GM19467 (cell line): ENCODE measurements around the gene UTS2R.
A peak's percentile ranks its signal among the peaks of the same experiment; 100 is the strongest.
"Not testable (repeated sequence)": the region's sequence is repeated elsewhere in the genome, so short reads cannot be mapped to it uniquely, and the experiment has no call there.

ENCODE experiments used
- ATAC-seq: cut with Tn5 transposase; IDR thresholded peaks from one replicate; pipeline ENCODE4 v1.9.1; 2021; ENCODE audit warnings: mild to moderate bottlenecking, moderate library complexity; ENCODE audit not compliant: unreplicated experiment

Gene UTS2R

GRCh38 chr17:82333279-82334171 lies 38.0 kb upstream of the UTS2R start, which contains the start of gene SECTM1:
SECTM1 (minus strand) TSS chr17:82333766; CDS start chr17:82327240, 6,526 bp downstream.
- ATAC-seq, result no peak

- no peak for ATAC-seq
These were observed 37.4 kb upstream of the UTS2R start for GRCh38 chr17:82334204-82334621.

DNA sequence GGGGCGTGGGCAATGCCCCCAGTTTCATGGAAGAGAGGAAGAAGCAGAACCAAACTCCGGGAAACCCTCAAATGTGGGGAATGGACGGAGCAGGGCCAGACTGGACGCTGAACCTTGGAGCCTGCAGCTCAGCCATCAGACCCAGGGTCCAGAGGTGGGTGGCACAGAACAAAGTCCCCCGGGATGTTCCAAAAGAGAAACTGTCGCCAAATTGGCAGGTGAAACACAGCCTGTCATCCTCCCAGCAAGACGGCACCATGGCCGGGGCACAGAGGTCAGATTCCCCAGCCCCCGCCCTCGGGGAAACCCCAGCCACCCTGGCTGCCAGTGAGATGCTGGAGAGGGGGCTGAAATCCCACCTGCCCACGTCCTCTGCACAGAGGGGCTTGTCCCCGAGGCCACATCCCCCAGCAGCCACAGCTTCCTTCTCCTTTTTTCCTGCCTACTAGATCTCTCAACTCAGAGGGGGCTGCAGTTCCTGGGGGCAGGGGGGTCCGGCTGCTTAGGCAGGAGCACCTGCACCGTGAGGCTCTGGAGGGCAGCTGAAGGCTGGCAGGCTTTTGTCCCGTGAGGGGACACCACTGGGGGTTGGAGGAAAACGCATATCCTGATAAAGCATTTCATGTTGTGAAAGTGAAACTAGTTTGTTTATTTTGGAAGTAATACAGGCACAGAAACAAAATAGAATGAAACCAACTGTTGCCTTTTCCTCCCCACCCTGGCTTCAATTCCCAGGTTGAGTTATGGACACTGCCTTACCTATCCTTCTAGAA lies 36.8 kb upstream of the UTS2R start:
- ATAC-seq, result no peak

GRCh38 chr17:82338858-82339633 lies 32.5 kb upstream of the UTS2R start:
- ATAC-seq, result no peak

- ATAC-seq, result no peak
These were observed 31.7 kb upstream of the UTS2R start for GRCh38 chr17:82339634-82340580.

DNA sequence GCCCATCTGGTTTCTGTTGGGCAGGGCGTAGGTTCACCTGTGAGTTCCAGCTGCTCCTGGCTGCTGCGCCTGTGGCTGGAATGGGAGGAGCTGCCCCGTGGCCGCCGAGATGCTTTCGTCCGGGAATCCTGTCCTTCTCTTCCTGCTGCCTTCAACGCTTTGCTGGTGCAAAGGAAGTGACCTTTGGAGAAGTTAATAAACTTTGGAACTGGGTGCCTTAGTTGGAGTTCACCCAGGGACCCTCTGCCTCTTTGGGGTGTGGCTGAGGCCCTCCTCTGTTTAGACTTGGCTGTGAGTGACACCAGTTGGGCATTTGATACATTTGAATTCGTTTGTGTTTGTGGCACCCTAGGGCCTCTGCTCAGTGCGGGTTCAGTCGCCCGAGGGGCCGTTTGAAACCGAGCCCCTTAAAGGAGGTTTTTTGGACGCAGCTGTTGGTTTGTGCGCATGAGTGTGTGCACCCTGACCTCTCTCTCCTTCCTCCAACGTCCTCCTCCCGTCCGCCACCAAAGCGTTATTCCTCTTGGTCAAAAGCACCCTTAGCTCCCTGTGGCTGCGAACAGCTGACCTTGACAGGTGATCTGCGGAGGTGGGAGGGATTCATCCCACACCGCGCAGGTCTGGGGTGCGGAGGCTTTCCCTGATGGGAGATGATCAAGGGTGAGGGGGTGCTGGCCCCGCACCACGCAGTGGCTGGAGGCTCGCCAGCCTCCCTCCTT lies 29.0 kb upstream of the UTS2R start:
- no peak for ATAC-seq

DNA sequence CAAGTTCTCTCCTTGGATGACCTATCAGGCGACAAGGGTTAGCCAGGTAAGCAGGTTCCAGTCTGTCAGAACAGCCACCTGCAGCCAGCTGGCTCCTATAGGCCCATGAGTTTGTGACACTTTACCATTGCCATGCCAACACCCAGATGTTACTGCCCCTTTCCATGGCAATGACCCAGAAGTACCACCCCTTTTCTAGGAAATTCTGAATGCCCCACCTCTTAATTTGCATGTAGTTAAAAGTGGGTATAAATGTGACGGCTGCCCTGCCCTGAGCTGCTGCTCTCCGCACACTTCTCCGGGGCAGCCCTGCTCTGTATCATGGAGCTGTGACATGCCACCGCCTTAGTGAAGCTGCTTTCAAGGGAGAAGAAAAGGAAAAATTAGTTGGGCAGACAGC lies 28.0 kb upstream of the UTS2R start:
- no peak for ATAC-seq

- ATAC-seq, result no peak
These were observed 27.2 kb upstream of the UTS2R start for GRCh38 chr17:82344175-82344907.

DNA sequence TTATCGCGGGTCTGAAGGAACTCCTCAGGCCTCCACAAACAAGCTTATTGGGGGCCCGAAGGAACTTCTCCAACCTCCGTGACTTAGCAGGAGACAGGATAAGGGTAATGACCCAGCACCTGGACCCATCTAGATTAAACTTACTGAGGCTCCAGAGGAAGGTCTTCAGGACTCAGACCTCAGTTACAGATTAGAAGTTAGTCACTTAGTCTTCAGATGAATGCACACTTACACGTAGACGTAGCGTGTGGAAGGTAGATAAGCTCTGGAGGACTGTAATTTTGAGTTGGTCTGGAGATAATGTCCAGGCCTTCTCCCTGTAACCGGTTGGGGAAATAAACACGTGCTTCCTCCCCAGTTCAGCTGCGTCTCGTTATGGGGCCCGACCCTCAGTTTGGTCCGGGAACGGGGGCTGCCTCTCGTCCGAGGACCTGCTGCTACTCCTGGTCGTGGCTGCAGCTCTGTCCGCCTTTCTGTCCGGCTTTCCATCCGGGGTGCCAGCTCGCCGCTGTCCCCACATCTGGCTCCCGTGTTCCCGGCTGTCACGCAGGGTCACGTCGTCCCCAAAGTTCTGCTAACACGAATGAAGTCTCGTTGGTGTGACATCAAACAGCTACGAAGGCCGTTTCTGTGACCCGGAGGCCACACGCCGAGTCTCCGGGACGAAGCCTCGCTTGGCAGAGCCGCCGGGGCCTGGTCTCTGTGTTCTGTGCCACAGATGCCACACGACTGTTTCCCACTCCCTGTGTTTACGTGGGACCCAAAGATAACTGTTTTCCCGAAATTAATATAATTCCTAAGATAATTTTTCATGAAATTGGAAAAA lies 26.2 kb upstream of the UTS2R start:
- no peak for ATAC-seq

DNA sequence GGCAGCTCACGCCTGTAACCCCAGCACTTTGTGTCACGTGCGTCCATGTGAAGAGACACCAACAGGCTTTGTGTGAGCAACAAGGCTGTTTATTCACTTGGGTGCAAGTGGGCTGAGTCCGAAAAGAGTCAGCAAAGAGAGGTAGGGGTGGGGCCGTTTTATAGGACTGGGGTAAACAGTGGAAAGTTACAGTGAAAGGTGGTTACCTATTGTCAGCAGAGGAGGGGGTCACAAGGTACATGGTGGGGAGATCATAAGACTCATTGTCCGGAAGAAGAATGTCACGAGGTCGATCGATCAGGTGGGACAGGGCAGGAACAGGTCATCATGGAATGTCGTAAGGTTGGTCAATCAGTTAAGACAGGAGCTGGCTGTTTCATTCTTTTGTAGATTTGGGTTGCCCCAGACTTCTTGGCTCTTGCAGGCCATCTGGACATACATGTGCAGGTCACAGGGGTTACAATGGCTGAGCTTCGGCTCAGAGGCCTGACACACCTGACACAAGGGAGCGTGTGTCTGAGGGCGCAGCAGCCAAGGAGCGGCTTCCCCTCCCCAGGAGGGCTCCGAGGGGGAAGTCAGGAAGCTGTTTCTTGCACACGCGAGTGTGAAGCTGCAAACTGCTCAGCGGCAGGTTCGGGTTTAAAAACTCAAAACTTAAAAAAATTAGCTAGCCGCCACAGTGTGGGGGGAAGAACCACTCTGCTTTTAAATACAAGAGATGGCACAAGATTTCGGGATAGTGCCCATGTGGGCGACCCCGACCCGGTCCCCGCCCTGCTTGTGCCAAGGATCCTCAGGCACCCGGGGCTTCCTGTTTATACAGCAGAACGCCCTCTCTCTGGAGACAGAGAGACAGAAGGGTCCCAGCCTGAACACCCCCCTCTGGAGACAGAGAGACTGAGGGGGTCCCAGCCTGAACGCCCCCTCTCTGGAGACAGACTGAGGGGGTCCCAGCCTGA lies 24.9 kb upstream of the UTS2R start:
- ATAC-seq, result no peak

DNA sequence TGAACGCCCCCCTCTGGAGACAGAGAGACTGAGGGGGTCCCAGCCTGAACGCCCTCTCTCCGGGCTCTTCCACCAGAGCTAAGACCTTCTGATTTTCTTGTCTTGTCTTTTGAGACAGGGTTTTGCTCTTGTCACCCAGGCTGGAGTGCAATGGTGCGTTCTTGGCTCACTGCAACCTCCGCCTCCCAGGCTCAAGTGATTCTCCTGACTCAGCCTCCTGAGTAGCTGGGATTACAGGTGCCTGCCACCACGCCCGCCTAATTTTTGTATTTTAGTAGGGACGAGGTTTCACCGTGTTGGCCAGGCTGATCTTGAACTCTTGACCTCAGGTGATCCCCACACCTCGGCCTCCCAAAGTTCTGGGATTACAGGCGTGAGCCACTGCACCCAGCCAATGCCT lies 23.6 kb upstream of the UTS2R start:
- ATAC-seq, result not testable (repeated sequence)

DNA sequence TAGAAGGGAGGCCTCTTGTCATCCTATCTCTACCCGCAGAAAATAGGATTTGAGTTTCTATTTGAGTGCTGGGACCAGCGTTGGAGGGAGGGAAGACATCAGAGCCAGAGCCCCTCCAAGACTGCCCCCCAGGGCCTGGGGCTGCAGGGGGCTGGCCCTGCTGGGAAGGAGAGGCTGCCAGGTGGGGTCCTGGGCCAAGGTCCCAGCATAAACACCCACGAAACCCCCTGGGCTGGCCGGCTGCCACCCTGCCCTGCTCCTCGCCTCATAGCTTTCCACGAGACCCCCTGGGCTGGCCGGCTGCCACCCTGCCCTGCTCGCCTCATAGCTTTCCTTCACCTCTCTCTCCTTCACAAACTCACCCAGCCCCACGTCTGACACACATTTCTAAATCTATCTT lies 23.1 kb upstream of the UTS2R start:
- ATAC-seq, result no peak

GRCh38 chr17:82348866-82349265 lies 22.7 kb upstream of the UTS2R start:
- no peak for ATAC-seq

- no peak for ATAC-seq
These were observed 22.3 kb upstream of the UTS2R start for GRCh38 chr17:82349287-82349701.

DNA sequence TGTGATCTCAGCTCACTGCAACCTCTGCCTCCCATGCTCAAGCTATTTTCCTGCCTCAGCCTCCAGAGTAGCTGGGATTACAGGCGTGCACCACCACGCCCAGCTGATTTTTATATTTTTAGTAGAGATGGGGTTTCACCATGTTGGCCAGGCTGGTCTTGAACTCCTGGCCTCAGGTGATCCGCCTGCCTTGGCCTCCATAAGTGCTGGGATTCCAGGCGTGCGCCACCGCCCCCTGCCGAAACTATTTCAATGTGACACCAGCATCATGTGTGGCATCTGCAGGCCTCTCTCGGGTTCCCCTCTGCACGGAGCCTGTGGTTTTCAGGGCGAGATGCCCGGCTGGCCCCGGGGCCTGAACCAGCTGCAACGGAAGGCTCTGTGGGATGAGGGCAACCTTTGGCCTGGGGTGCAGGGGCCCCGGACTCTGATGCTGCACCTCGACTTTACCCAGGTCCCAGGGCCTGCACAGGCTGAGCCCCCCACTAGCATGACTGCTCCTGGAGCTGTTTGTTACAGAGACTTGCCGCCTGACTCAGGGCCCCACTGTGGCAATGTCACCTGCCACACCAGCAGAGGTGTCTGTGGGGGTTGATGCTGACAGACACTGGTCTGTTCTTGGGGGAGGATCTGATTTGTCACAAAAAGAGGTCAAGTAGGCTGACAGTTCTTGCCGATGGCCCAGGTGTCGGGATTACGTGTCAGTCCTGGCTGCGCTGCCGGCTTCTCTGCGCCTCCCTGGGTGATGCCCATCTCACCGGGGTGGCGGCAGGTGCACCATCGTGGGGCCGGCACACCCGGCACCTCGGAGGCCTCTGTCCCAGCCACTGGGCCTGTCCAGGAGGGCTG lies 21.2 kb upstream of the UTS2R start:
- ATAC-seq, result no peak

DNA sequence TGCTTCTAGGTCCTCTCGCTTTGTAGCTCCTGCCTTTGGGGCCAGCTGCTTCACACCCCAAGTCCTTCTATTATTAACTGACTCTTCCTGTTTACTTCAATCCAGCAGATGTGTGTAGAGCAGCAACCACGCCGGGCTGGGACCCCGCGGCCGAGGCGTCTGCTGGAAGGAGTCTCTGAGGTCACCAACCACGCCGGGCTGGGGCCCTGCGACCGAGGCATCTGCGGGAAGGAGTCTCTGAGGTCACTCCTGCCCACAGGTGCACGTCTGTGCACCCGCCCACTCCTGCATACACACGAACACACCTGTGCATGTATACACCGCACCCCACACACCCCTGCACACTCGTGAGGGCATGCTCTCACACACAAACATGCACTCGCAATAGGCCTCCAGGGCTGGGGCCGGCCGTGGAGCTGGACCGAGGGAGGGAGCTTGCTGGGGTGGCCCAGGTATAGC lies 20.3 kb upstream of the UTS2R start:
- peak; percentile 61 for ATAC-seq
